H1 (cell line): ENCODE data around the gene CPEB1. TPM values are rescaled to one million over a fixed set of nuclear protein-coding genes. Genes with fewer than 3 reads are reported as not detected.

ENCODE experiments used
- CBX5 ChIP-seq: fragments of 300-800, 300-1000 bp; sonication (generic); IDR thresholded peaks from 2 replicates; pipeline ENCODE4 v1.7.1; 2016; ENCODE audit warnings: antibody characterized with exemption, low read length, low read depth
- CHD1 ChIP-seq: IDR thresholded peaks from 2 replicates; pipeline ENCODE4 v1.6.1; 2012; ENCODE audit warnings: low read depth, low read length, improper control_type of control experiment
- CHD7 ChIP-seq: fragments of 300-600 bp; sonication (generic); IDR thresholded peaks from 2 replicates; pipeline ENCODE4 v1.7.1; 2012; ENCODE audit warnings: low read length, moderate library complexity, mild to moderate bottlenecking, inconsistent platforms; ENCODE audit not compliant: insufficient replicate concordance
- E2F6 ChIP-seq: IDR thresholded peaks from 2 replicates; pipeline ENCODE4 v1.6.1; 2012; ENCODE audit warnings: inconsistent platforms
- RXRA ChIP-seq: IDR thresholded peaks from 2 replicates; pipeline ENCODE4 v1.6.1; 2011; ENCODE audit warnings: low read depth, mild to moderate bottlenecking, low read length, moderate library complexity; ENCODE audit not compliant: insufficient read depth
- SP1 ChIP-seq: IDR thresholded peaks from 2 replicates; pipeline ENCODE4 v1.6.1; 2011; ENCODE audit warnings: low read depth, low read length
- TEAD4 ChIP-seq: IDR thresholded peaks from 2 replicates; pipeline ENCODE4 v1.6.1; 2012; ENCODE audit warnings: low read depth, low read length, inconsistent platforms, mixed read lengths
- polyA plus RNA-seq, 7 experiments: library from polyadenylated mRNA; depleted of rRNA in 3 of 7; stranded (reverse) in 5 of 7; unstranded in 2 of 7; fragments of >200 nt in 5 of 7; fragments of 200-250 nt in 2 of 7; gene quantifications; 1 replicate in 5 of 7; 2 replicates in 1 of 7; 4 replicates in 1 of 7; pipeline versions ENCODE4 v1.2.1 to v1.2.3, GENCODE V29; 2011 to 2013; ENCODE audit warnings: missing spikeins in 2 of 7, mixed read lengths in 2 of 7
- total RNA-seq: library from RNA; stranded (reverse); fragmentation: NEBNext Ultra II Directional; extraction: Animal tissue kit (Norgen Biotek cat#: 25700); gene quantifications from 2 replicates; pipeline ENCODE4 v1.2.1, GENCODE V29; 2021

CPEB1 gene
- total and polyA plus RNA-seq, 2 of the 8 experiments (the other 6 are each of a cell fraction or from before 2014, with no cell fraction given): 4.4 to 4.5 TPM

GRCh38 chr15:82575335-82575734, 71.8 kb downstream of the CPEB1 start (continued):
- TF ChIP-seq CHD7 (no peak), E2F6 (no peak), RXRA (no peak), SP1 (no peak), TEAD4 (no peak), CHD1 (no peak), CBX5 (no peak)
